H1 (cell line): Measurements from ENCODE around the gene NEDD8. TPM values are rescaled to one million over a fixed set of nuclear protein-coding genes. Genes with fewer than 3 reads are reported as not detected.

Experiments
- CTCF ChIA-PET: fragments of 300-600 bp; sonication (Branson Sonifier 250); formaldehyde crosslinking; loops from one replicate; lab custom pipeline; 2021; ENCODE audit not compliant: partially characterized antibody; lab: Charles Lee
- POLR2A ChIA-PET: fragments of 300-600 bp; sonication (Branson Sonifier 250); formaldehyde crosslinking; loops from one replicate; lab custom pipeline; 2021; ENCODE audit warnings: inconsistent platforms; ENCODE audit not compliant: partially characterized antibody; lab: Charles Lee
- DNase-seq, 2 experiments: peaks; one replicate each; pipeline versions ENCODE4 v3.0.0 to v3.0.0-alpha.2; 2010 to 2022; ENCODE audit warnings: low spot score in 2 of 2, low read depth in 1 of 2, mixed read lengths in 1 of 2
- FAIRE-seq: peaks from 2 replicates; lab custom pipeline; 2011; peaks lifted over from hg19 to GRCh38; lab: Jason Lieb, UNC
- H2AFZ ChIP-seq: 2 replicates; pipeline ENCODE4 v1.8.1; 2012; ENCODE audit warnings: low read length, inconsistent platforms
- H2AK5ac ChIP-seq: 2 replicates; pipeline ENCODE4 v1.6.1; 2013; ENCODE audit warnings: low read depth, low read length
- H2BK120ac ChIP-seq: replicated peaks from 2 replicates; pipeline ENCODE3; 2013; ENCODE audit warnings: low read depth, low read length, inconsistent platforms
- H2BK12ac ChIP-seq: 2 replicates; pipeline ENCODE4 v1.6.1; 2013; ENCODE audit warnings: low read depth, low read length
- H2BK15ac ChIP-seq: 2 replicates; pipeline ENCODE4 v1.6.1; 2013; ENCODE audit warnings: low read length
- H2BK20ac ChIP-seq: 2 replicates; pipeline ENCODE4 v1.6.1; 2013; ENCODE audit warnings: low read length
- H2BK5ac ChIP-seq: 2 replicates; pipeline ENCODE4 v1.6.1; 2013; ENCODE audit warnings: low read depth, low read length
- H3K14ac ChIP-seq: 2 replicates; pipeline ENCODE4 v1.6.1; 2013; ENCODE audit warnings: inconsistent platforms; ENCODE audit not compliant: insufficient read length
- H3K18ac ChIP-seq: 2 replicates; pipeline ENCODE4 v1.6.1; 2013; ENCODE audit warnings: low read length; ENCODE audit errors: extremely low read depth
- H3K23ac ChIP-seq: 2 replicates; pipeline ENCODE4 v1.6.1; 2013; ENCODE audit warnings: inconsistent platforms; ENCODE audit not compliant: insufficient read length
- H3K23me2 ChIP-seq: 2 replicates; pipeline ENCODE4 v1.6.1; 2013; ENCODE audit warnings: low read depth, low read length
- H3K27ac ChIP-seq: 2 replicates; pipeline ENCODE4 v1.6.1; 2011; ENCODE audit warnings: low read depth, low read length, inconsistent platforms
- H3K27me3 ChIP-seq, 4 experiments: replicated peaks in 1 of 4; 1 replicate in 1 of 4; 2 replicates in 3 of 4; pipeline versions ENCODE4 v1.6.1 to v1.8.1; 2011 to 2013; ENCODE audit warnings: low read length in 3 of 4, mild to moderate bottlenecking in 3 of 4, inconsistent platforms in 2 of 4, mixed read lengths in 2 of 4, moderate library complexity in 1 of 4; ENCODE audit not compliant: control insufficient read depth in 3 of 4, insufficient read depth in 3 of 4; ENCODE audit errors: extremely low read depth in 1 of 4
- H3K36me3 ChIP-seq, 4 experiments: 2 replicates each; pipeline versions ENCODE4 v1.6.1 to v1.8.1; 2011 to 2013; ENCODE audit warnings: mild to moderate bottlenecking in 4 of 4, low read length in 3 of 4, moderate library complexity in 2 of 4, control low read depth in 1 of 4, inconsistent platforms in 1 of 4; ENCODE audit not compliant: insufficient read depth in 4 of 4, control insufficient read depth in 2 of 4
- H3K4ac ChIP-seq: replicated peaks from 2 replicates; pipeline ENCODE3; 2013; ENCODE audit warnings: low read length, low read depth, mixed read lengths, inconsistent platforms; ENCODE audit not compliant: insufficient read length
- H3K4me1 ChIP-seq, 4 experiments: replicated peaks in 1 of 4; 1 replicate in 1 of 4; 2 replicates in 3 of 4; pipeline versions ENCODE4 v1.6.1 to v1.8.1; 2011 to 2013; ENCODE audit warnings: low read length in 3 of 4, inconsistent platforms in 2 of 4, mixed read lengths in 1 of 4; ENCODE audit not compliant: insufficient read depth in 4 of 4, control insufficient read depth in 3 of 4
- H3K4me2 ChIP-seq, 2 experiments: 2 replicates each; pipeline versions ENCODE4 v1.6.1 to v1.8.1; 2011 to 2013; ENCODE audit warnings: low read depth in 2 of 2, low read length in 2 of 2, control low read depth in 1 of 2, inconsistent platforms in 1 of 2, mild to moderate bottlenecking in 1 of 2; ENCODE audit not compliant: insufficient read depth in 1 of 2
- H3K4me3 ChIP-seq, 4 experiments: fragments of 200-600, 300-600 bp in 1 of 4; sonication (generic), shearing (Covaris generic), sonication (Bioruptor Twin) in 1 of 4; 2 replicates each; pipeline versions ENCODE4 v1.5.1 to v1.8.1; 2011 to 2016; ENCODE audit warnings: low read length in 4 of 4, low read depth in 3 of 4, control low read depth in 2 of 4, inconsistent platforms in 2 of 4, mild to moderate bottlenecking in 2 of 4, mixed read lengths in 1 of 4, moderate library complexity in 1 of 4; ENCODE audit not compliant: insufficient read depth in 2 of 4; ENCODE audit errors: extremely low read depth in 1 of 4
- H3K56ac ChIP-seq: replicated peaks from 2 replicates; pipeline ENCODE3; 2013; ENCODE audit warnings: low read depth, mild to moderate bottlenecking, mixed read lengths, low read length, inconsistent platforms; ENCODE audit not compliant: insufficient read length
- H3K79me1 ChIP-seq: 2 replicates; pipeline ENCODE4 v1.6.1; 2013; ENCODE audit warnings: low read depth, low read length, control low read depth
- H3K79me2 ChIP-seq, 2 experiments: 2 replicates each; pipeline versions ENCODE4 v1.6.1 to v1.8.1; 2012 to 2013; ENCODE audit warnings: low read length in 2 of 2, mild to moderate bottlenecking in 2 of 2, inconsistent platforms in 1 of 2; ENCODE audit not compliant: insufficient read depth in 2 of 2, control insufficient read depth in 1 of 2
- H3K9ac ChIP-seq, 4 experiments: replicated peaks in 1 of 4; 1 replicate in 1 of 4; 2 replicates in 3 of 4; pipeline versions ENCODE4 v1.6.1 to v1.8.1; 2011 to 2013; ENCODE audit warnings: low read depth in 3 of 4, low read length in 3 of 4, control low read depth in 2 of 4, mild to moderate bottlenecking in 2 of 4, moderate library complexity in 2 of 4, inconsistent platforms in 1 of 4; ENCODE audit errors: extremely low read depth in 1 of 4
- H3K9me3 ChIP-seq, 2 experiments: 2 replicates each; pipeline versions ENCODE4 v1.6.1 to v1.8.1; 2012 to 2013; ENCODE audit warnings: mild to moderate bottlenecking in 2 of 2, moderate library complexity in 2 of 2, control low read depth in 1 of 2, inconsistent platforms in 1 of 2, low read depth in 1 of 2, low read length in 1 of 2, mixed read lengths in 1 of 2; ENCODE audit not compliant: insufficient read depth in 2 of 2
- H4K20me1 ChIP-seq, 2 experiments: replicated peaks in 1 of 2; 2 replicates each; pipeline versions ENCODE3 to v1.8.1; 2011 to 2013; ENCODE audit warnings: inconsistent platforms in 2 of 2, low read length in 2 of 2, mild to moderate bottlenecking in 1 of 2; ENCODE audit not compliant: insufficient read depth in 2 of 2, control insufficient read depth in 1 of 2
- H4K5ac ChIP-seq: 2 replicates; pipeline ENCODE4 v1.6.1; 2013; ENCODE audit warnings: low read length, low read depth, mixed read lengths, inconsistent platforms; ENCODE audit not compliant: insufficient read length
- H4K8ac ChIP-seq: 2 replicates; pipeline ENCODE4 v1.8.0; 2013; ENCODE audit warnings: mild to moderate bottlenecking, moderate library complexity, low read length, inconsistent platforms; ENCODE audit not compliant: insufficient read depth; ENCODE audit errors: extremely low read depth
- H4K91ac ChIP-seq: replicated peaks from 2 replicates; pipeline ENCODE3; 2013; ENCODE audit warnings: low read length, mixed read lengths, inconsistent platforms; ENCODE audit not compliant: insufficient read length
- ASH2L ChIP-seq: fragments of 200-600, 300-600 bp; sonication (generic); IDR thresholded peaks from one replicate; pipeline ENCODE4 v1.7.1; 2017; ENCODE audit warnings: low read length
- CEBPB ChIP-seq: IDR thresholded peaks from 2 replicates; pipeline ENCODE4 v1.6.1; 2012; ENCODE audit warnings: low read depth, low read length
- FOSL1 ChIP-seq: IDR thresholded peaks from 2 replicates; pipeline ENCODE4 v1.6.1; 2011; ENCODE audit warnings: mild to moderate bottlenecking, low read depth, low read length, moderate library complexity; ENCODE audit not compliant: insufficient read depth
- GTF2F1 ChIP-seq: IDR thresholded peaks from 2 replicates; pipeline ENCODE4 v1.6.1; 2012; ENCODE audit warnings: low read depth, low read length, improper control_type of control experiment, borderline replicate concordance
- HDAC6 ChIP-seq: IDR thresholded peaks from one replicate; pipeline ENCODE4 v1.7.1; 2012; ENCODE audit warnings: low read depth, mild to moderate bottlenecking, inconsistent platforms, low read length, moderate library complexity
- RNF2 ChIP-seq: fragments of 200-900, 300-1000 bp; sonication (generic); IDR thresholded peaks from 2 replicates; pipeline ENCODE4 v1.7.1; 2016; ENCODE audit warnings: borderline replicate concordance, low read depth, mild to moderate bottlenecking, antibody characterized with exemption, low read length; ENCODE audit not compliant: poor library complexity, severe bottlenecking; ENCODE audit errors: missing control alignments
- RXRA ChIP-seq: IDR thresholded peaks from 2 replicates; pipeline ENCODE4 v1.6.1; 2011; ENCODE audit warnings: low read depth, mild to moderate bottlenecking, low read length, moderate library complexity; ENCODE audit not compliant: insufficient read depth
- SAP30 ChIP-seq: fragments of 300-600 bp; sonication (generic); IDR thresholded peaks from 2 replicates; pipeline ENCODE4 v1.7.1; 2012; ENCODE audit warnings: low read length, moderate library complexity, mild to moderate bottlenecking, inconsistent platforms; ENCODE audit not compliant: insufficient read depth, insufficient replicate concordance
- SP4 ChIP-seq: IDR thresholded peaks from 2 replicates; pipeline ENCODE4 v1.6.1; 2012; ENCODE audit warnings: low read length, inconsistent platforms
- TAF7 ChIP-seq: optimal IDR thresholded peaks from 2 replicates; pipeline ENCODE3; 2011; ENCODE audit warnings: low read depth, mild to moderate bottlenecking, inconsistent platforms, low read length, moderate library complexity, borderline replicate concordance
- TEAD4 ChIP-seq: IDR thresholded peaks from 2 replicates; pipeline ENCODE4 v1.6.1; 2012; ENCODE audit warnings: low read depth, low read length, inconsistent platforms, mixed read lengths
- USF2 ChIP-seq: IDR thresholded peaks from 2 replicates; pipeline ENCODE4 v1.6.1; 2011; ENCODE audit warnings: low read length, improper control_type of control experiment
- WGBS, 2 experiments: shearing (Covaris generic) in 1 of 2; methylation state at CpG; one replicate each; pipeline versions ENCODE4 v1.1.6 to v1.1.7; 2013 to 2015; ENCODE audit warnings: low lambda C conversion rate in 2 of 2, mixed read lengths in 2 of 2, inconsistent platforms in 1 of 2, low coverage in 1 of 2, missing lambda C conversion rate in 1 of 2; ENCODE audit not compliant: insufficient replicate concordance in 2 of 2, insufficient coverage in 1 of 2, insufficient read length in 1 of 2; ENCODE audit errors: extremely low coverage in 1 of 2, missing lambda C conversion rate in 1 of 2; 5-methylcytosine and 5-hydroxymethylcytosine counted together
- polyA plus RNA-seq, 7 experiments: library from polyadenylated mRNA; depleted of rRNA in 3 of 7; stranded (reverse) in 5 of 7; unstranded in 2 of 7; fragments of >200 nt in 5 of 7; fragments of 200-250 nt in 2 of 7; gene quantifications; 1 replicate in 5 of 7; 2 replicates in 1 of 7; 4 replicates in 1 of 7; pipeline versions ENCODE4 v1.2.1 to v1.2.3, GENCODE V29; 2011 to 2013; ENCODE audit warnings: missing spikeins in 2 of 7, mixed read lengths in 2 of 7
- total RNA-seq: library from RNA; stranded (reverse); fragmentation: NEBNext Ultra II Directional; extraction: Animal tissue kit (Norgen Biotek cat#: 25700); gene quantifications from 2 replicates; pipeline ENCODE4 v1.2.1, GENCODE V29; 2021

NEDD8 gene
- total and polyA plus RNA-seq, 2 of the 8 experiments (the other 6 are each of a cell fraction or from before 2014, with no cell fraction given), result 253 to 317 TPM

- H3K36me3 ChIP-seq, result no peaks in the 10 kb centered on the region; a peak in 3 of 8 replicates
- H3K18ac ChIP-seq, result no peak overlapping the region
- 92% methylated on average over 19 of the region's 19 CpGs; no CpG with 5 or more reads in 1 of the 2 experiments for WGBS, 2 experiments
- H2BK120ac ChIP-seq, result no peak overlapping the region
- H4K20me1 ChIP-seq, result peaks cover 0 to 2% of the 10 kb centered on the region in 2 experiments
- no peak overlapping the region for H2BK15ac ChIP-seq
- peaks cover 0 to 2% (median 0%) of the 10 kb centered on the region in 4 experiments; a peak in 1 of 7 replicates for H3K4me1 ChIP-seq
- H3K23ac ChIP-seq, result no peak overlapping the region
- H3K9ac ChIP-seq, result no peak overlapping the region
- POLR2A ChIA-PET, result interaction anchor here (0.8 to 2.5 kb wide), 9 partner anchors 9 to 68 kb away, joined by 3 to 13 read pairs (median 4); partner anchors contain the start of genes RABGGTA, TINF2 and TM9SF1
- no peak overlapping the region for H3K4me3 ChIP-seq
- no peak overlapping the region for H3K14ac ChIP-seq
- H3K27ac ChIP-seq, result no peak overlapping the region
- H3K79me2 ChIP-seq, result no peaks in the 10 kb centered on the region
- H3K79me1 ChIP-seq, result no peaks in the 10 kb centered on the region
- H4K5ac ChIP-seq, result no peak overlapping the region
- H2AK5ac ChIP-seq, result no peak overlapping the region
- H3K9me3 ChIP-seq, result no peaks in the 10 kb centered on the region
- H3K23me2 ChIP-seq, result no peaks in the 10 kb centered on the region
- CTCF ChIA-PET, result interaction anchor here (0.6 to 6.2 kb wide), 13 partner anchors 8 to 1286 kb away, joined by 3 to 30 read pairs (median 5); partner anchors contain the start of genes RABGGTA and TINF2
- no peak overlapping the region for H4K91ac ChIP-seq
- H2AFZ ChIP-seq, result no peak overlapping the region
- no peaks in the 10 kb centered on the region; a peak in 1 of 7 replicates for H3K27me3 ChIP-seq
- DNase-seq (no peak), FAIRE-seq (no peak)
- H3K4ac ChIP-seq, result no peak overlapping the region
- H3K4me2 ChIP-seq, result no peak overlapping the region
- H2BK5ac ChIP-seq, result no peak overlapping the region
- no peak overlapping the region for H4K8ac ChIP-seq
- no peak overlapping the region for H2BK12ac ChIP-seq
- H3K56ac ChIP-seq, result no peak overlapping the region
- H2BK20ac ChIP-seq, result no peak overlapping the region
- TF ChIP-seq RXRA (no peak), CEBPB (no peak), GTF2F1 (no peak), TEAD4 (no peak), TAF7 (no peak), USF2 (no peak), RNF2 (no peak), FOSL1 (no peak), ASH2L (no peak), SP4 (no peak), SAP30 (no peak), HDAC6 (no peak)
Observed at GRCh38 chr14:24261969-24262327, 29.8 kb upstream of the NEDD8 start.
